HG02623 (cell line): ENCODE data around the gene GPBP1L1.
A peak's percentile ranks its signal among the peaks of the same experiment; 100 is the strongest.
"Not testable (repeated sequence)": the region's sequence is repeated elsewhere in the genome, so short reads cannot be mapped to it uniquely, and the experiment has no call there.

Experiments
- ATAC-seq: cut with Tn5 transposase; IDR thresholded peaks from one replicate; pipeline ENCODE4 v1.9.1; 2021; ENCODE audit warnings: moderate library complexity; ENCODE audit not compliant: unreplicated experiment

GPBP1L1 gene, protein sequence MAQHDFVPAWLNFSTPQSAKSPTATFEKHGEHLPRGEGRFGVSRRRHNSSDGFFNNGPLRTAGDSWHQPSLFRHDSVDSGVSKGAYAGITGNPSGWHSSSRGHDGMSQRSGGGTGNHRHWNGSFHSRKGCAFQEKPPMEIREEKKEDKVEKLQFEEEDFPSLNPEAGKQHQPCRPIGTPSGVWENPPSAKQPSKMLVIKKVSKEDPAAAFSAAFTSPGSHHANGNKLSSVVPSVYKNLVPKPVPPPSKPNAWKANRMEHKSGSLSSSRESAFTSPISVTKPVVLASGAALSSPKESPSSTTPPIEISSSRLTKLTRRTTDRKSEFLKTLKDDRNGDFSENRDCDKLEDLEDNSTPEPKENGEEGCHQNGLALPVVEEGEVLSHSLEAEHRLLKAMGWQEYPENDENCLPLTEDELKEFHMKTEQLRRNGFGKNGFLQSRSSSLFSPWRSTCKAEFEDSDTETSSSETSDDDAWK

DNA sequence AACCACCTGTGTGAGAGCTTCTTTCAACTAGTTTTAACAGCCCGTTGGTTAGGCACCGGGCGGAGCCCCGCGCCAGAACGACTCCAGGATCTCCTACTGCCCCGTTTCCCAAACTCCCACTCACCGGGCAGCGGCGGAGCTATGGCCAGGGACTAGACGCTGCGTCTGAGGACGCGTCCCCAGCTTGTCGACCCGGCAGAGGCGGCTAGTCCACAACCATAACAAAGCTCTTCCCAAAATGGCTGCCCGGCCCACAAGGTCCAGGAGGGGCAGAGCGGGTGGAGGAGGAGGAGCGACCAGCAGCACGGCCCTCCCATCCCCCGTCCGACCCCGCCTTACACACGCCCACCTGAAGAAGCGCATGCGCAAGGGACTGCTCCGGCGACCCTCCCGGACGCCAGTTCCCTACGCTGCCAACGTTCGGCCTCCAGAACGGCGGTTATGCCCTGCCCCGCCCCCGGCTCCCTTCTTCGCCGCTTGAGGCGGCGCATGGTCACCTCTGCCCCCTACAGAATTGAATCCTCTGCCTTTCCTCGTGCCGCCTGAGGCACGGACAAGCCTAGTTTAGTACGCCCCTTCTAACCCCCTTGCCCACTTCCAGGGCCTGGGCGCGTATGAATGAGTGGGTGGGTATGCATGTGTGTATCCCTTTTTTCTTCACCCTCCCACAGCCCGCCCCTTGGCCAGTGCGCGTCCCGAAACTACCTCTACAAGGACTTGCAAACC lies at the start of gene GPBP1L1:
GPBP1L1 (minus strand) TSS at position 246 of the 726 bp plus-strand sequence. CDS start 27,446 bp downstream, outside the sequence.
- ATAC-seq = peak; percentile 59

DNA sequence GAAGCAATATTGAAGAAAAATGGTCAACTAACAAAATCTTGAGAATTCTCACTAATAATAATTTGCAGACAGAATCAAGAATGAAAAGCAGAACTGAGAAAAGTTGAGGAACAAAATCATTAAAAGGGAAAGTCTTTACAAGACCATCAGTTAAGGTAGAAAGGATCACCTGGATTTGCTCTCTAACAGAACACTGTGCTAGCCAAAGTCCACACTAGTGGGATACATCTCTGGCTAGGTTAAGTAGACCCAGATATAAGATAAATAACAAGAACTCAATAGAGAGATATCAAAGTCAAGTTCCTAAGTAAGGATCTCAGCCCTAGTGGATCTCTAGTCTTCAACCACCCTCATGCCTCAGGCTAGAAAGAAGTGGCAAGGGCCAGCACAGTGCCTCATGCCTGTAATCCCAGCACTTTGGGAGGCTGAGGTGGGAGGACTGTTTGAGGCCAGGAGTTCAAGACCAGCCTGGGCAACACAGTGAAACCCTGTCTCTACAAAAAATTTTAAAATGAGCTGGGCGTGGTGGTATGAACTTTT lies 44.5 kb upstream of the GPBP1L1 start:
- ATAC-seq = no peak

GRCh38 chr1:45730075-45730779 lies 43.9 kb upstream of the GPBP1L1 start:
- ATAC-seq = no peak

DNA sequence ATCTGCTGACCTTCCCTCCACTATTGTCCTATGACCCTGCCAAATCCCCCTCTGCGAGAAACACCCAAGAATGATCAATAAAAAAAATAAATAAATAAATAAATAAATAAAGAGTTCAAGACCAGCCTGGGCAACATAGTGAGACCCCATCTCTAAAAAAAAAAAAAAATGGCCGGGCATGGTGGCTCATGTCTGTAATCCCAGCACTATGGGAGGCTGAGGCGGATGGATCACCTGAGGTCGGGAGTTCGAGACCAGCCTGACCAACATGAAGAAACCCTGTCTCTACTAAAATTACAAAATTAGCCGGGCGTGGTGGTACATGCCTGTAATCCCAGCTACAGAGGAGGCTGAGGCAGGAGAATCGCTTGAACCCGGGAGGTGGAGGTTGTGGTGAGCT lies 39.7 kb upstream of the GPBP1L1 start:
- not testable (repeated sequence) for ATAC-seq

DNA sequence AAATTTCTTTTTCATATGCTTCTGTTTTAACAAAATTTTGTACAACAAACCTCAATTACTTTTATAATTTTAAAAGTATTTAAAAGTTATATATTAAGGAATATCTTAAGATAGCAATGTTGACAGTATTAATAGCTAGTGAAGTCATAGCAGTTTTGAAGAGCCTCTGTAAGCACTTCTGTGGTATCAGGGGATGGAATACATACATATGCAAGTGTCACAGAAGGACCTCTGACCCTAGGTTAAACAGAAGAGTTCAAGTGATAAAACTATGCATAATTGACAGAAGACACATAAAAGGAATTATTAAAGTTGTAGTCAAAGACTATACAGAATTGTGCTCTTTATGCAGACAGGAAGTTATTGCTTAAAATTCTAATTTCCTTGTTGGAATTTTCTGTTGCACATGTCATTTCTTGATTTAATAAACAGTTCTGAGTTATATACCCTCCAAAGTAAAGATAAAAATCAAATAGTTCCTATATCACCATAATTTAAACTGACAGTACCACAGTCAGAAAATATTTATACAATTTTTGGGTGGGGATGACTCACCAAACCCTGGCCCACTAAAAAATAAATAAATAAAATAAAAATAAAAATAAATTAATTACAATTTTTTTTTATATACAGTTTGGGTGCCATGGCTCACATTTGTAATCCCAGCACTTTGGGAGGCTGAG lies 37.1 kb upstream of the GPBP1L1 start:
- no peak for ATAC-seq

DNA sequence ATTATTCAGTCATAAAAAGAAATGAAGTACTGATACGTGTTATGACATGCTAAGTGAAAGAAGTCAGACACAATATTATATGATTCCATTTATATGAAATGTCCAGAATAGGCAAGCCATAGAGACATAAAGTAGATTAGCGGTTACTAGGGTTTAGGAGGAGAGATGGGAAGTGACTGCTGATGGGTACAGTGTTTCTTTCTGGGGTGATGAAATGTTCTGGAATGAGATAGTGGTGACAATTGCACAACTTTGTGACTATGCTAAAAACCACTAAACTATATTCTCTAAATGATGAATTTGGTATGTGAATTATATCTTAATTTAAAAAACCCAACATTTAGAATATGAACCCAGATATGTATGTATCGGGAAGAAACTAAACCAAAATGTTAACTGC lies 36.5 kb upstream of the GPBP1L1 start:
- ATAC-seq = no peak

DNA sequence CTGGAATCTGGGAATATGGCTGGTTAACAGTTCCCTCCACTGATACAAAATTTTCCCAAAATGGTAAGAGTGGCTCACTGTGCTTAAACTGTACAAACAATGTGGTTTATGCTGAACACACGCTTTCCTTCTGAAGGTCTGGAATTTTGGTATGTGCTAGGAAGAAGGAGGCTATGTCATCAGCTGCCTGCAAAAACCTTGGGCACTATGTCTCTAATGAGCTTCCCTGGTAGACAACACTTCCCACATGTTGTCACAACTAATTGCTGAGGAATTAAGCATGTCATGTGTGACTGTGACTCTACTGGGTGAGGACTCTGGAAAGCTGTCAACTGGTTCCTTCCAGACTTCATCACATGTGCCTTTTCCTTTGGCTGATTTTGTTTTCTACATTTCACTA lies 34.9 kb upstream of the GPBP1L1 start:
- ATAC-seq = no peak

- no peak for ATAC-seq
Observed at GRCh38 chr1:45718289-45718688, 32.0 kb upstream of the GPBP1L1 start.

DNA sequence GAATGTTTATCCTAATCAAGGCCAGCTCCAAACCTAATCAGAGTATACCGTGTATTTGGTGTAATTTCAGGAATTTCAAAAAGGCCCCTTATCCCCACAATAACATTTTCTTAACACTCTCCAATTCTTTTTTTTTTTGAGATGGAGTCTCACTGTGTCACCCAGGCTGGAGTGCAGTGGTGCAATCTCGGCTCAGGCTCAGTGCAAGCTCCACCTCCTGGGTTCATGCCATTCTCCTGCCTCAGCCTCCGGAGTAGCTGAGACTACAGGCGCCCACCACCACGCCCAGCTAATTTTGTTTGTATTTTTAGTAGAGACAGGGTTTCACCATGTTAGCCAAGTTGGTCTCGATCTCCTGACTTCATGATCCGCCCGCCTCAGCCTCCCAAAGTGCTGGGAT lies 31.1 kb upstream of the GPBP1L1 start:
- not testable (repeated sequence) for ATAC-seq

DNA sequence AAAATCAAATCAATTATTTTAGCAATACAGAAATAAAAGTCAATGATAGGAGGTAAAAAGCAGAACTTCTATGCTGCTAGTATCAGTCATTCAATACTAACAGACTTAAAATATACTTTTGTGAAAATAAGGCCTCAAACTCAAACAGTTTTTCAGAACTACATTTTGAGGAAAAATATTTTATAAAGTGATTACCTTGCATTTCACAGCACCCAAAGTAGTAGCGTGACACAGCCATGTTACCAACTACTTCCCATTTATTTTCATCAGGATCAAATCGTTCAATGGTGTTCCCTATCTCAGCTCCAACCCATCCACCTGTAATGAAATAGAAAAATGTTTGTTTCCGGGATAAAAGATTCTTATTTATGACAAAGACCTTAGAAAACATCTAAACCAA lies 30.4 kb upstream of the GPBP1L1 start:
- no peak for ATAC-seq

- ATAC-seq = no peak
Observed at GRCh38 chr1:45713711-45714110, 27.4 kb upstream of the GPBP1L1 start.

GRCh38 chr1:45704637-45705036 lies 18.3 kb upstream of the GPBP1L1 start:
- no peak for ATAC-seq

DNA sequence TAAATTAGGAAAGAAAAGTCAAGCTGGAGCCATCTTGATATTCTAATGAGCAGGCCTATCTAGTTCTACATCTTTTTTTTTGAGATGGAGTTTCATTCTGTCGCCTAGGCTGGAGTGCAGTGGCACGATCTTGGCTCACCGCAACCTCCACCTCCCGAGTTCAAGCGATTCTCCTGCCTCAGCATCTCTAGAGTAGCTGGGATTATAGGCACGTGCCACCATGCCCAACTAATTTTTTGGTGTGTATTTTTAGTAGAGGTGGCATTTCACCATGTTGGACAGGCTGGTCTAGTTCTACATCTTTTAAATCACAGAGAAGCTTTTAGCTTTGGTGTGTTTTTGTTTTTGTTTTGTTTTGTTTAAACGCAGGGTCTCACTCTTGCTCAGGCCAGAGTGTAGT lies 8.5 kb upstream of the GPBP1L1 start:
- no peak for ATAC-seq

- ATAC-seq = not testable (repeated sequence)
Observed at GRCh38 chr1:45693811-45694210, 7.5 kb upstream of the GPBP1L1 start.

DNA sequence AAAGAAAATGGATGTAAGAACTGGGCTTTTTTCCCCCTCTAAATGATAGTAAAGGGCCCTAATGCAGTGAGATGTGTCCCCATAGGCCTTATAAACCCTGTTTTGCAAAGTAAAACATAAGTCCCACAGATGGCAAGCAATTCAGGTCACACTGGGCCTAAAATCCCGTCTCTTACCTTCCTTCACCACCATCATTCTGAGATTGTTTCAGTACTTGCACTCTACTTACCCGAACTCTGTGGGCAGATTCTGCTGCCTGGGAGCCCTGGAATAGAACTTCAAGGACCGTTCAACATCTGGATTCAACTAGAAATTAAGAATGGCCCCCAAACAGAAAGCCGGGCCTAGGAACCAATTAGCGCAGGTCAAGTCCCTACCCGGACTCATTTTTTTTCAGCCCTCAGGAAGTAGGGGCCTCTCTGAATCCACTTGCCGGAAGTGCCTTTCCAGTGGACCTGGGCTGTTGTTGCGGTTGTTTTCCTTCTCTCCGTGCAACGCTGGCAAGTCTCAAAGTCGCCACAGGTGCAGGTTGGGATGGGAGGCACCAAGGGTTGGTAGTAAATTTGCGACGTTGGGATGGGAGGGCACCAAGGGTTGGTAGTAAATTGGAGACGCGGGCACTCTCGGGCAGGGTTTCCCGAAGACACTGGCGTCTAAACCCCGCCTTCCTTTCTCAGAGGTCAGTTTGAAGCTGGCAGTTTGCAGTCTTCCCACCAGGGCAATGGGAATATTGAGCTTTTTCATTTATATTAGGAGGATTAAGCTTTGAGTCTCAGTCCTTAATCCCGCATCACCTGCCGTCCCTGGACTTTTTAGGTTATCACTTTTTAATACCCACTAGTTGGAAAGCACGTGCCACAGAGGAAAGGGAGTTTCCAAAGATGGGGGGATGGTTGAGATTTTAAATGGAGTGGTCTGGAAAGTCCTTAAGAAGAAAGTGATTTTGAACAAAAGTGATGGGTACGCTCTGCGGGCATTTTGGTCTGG lies 1.7 kb upstream of the GPBP1L1 start, which contains the start of gene TMEM69:
TMEM69 (plus strand) TSS at position 428 of the 987 bp plus-strand sequence. CDS start 2,888 bp downstream, outside the sequence.
- no peak for ATAC-seq

DNA sequence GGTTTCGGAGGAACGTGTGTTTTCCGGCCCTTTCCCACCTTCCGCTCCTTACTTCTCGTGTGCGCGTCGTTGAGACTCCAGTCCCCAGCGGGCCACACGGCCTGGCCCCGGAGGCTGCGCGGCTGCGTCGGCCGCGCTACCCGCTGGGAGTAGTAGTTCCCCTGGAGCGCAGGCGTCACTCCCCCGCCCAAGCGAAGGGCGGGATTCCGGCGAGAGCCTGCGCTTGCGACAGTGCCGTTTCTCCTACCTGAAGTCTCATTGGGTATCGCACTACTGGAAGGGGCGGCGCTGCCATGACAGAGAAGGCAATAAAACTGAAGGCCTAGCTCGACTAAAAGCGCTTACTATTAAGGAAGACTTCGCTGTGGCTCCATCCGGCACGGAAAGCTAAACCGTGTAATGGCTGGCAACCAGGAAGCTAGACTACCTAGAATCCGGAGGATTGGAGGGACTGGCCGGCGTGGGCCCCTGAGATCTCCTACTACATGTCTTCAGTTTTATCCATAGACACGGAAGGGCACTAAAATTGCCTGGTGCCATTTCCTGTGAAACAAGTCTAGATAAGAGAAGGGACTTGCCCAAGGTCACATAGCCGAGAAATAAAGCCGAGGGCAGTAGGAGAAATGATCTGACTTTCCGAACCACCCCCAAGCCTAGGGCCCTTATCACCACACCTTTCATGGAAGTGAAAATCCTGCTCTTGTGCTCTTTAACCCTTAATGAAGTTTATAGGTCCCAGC lies 851 bp upstream of the GPBP1L1 start:
- ATAC-seq = peak; percentile 61

- no peak for ATAC-seq
Observed at GRCh38 chr1:45686015-45686287, 382 bp downstream of the GPBP1L1 start.

DNA sequence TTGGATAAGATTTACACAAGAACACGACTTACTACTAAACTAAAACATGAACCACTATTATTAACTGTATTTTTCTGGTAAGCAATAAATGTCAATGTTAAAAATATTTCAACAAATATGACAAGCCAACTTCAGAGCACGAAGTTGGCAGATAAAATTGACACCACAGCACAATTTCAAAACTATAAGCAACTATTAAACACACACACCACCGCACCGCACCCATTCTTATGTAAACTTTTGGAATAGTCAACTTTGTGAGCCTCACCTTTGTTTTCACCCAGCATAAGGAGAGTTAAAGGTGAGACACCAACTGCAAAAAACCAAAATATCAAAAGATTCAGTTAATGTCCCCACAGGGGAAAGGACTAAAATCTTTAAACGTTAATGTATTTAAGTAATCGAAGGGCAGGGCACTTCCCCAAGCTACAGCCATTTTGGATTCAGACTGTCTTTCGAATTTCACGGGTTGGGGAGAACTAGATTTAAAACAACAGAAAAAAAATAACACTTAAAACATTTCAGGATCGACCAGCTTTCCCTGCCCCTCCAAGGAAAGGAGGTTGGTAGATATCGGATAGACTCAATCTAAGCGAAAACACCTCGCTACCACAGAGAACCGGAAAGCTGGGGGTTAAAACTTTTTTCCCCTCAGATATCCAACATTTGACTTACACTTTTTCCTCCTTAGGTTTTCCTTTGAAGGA lies 872 bp downstream of the GPBP1L1 start:
- no peak for ATAC-seq
